Kidney (tissue), 14 donors: ENCODE data around the gene FKBP8. TPM values are rescaled to one million over a fixed set of nuclear protein-coding genes. Genes with fewer than 3 reads are reported as not detected.

Experiments
- DNase-seq, 5 donors: peaks; one replicate each; pipeline ENCODE4 v3.0.0-alpha.2; 2013 to 2020
- FAIRE-seq: peaks from 2 replicates; lab custom pipeline; 2012; peaks lifted over from hg19 to GRCh38; lab: Jason Lieb, UNC
- H3K27ac ChIP-seq, 2 donors: one replicate each; pipeline ENCODE4 v1.7.0; 2013; ENCODE audit warnings: low read depth in 2 of 2, low read length in 2 of 2, inconsistent platforms in 1 of 2
- H3K27me3 ChIP-seq: one replicate; pipeline ENCODE4 v1.7.1; 2013; ENCODE audit warnings: low read length, inconsistent platforms; ENCODE audit not compliant: control insufficient read depth, insufficient read depth
- H3K36me3 ChIP-seq, 3 donors: one replicate each; pipeline versions ENCODE4 v1.7.0 to v1.7.1; 2013; ENCODE audit warnings: low read length in 3 of 3, control low read depth in 1 of 3, inconsistent platforms in 1 of 3; ENCODE audit not compliant: insufficient read depth in 3 of 3, control insufficient read depth in 2 of 3
- H3K4me1 ChIP-seq, 3 donors: one replicate each; pipeline versions ENCODE4 v1.7.0 to v1.7.1; 2013; ENCODE audit warnings: low read length in 3 of 3, inconsistent platforms in 1 of 3, low read depth in 1 of 3; ENCODE audit not compliant: control insufficient read depth in 2 of 3, insufficient read depth in 2 of 3
- H3K4me3 ChIP-seq, 3 donors: one replicate each; pipeline versions ENCODE4 v1.7.0 to v1.8.1; 2013; ENCODE audit warnings: low read length in 3 of 3, control low read depth in 1 of 3, inconsistent platforms in 1 of 3
- H3K9ac ChIP-seq, 3 donors: one replicate each; pipeline versions ENCODE4 v1.7.0 to v1.7.1; 2013; ENCODE audit warnings: low read length in 3 of 3, control low read depth in 1 of 3, inconsistent platforms in 1 of 3
- H3K9me3 ChIP-seq, 3 donors: one replicate each; pipeline versions ENCODE4 v1.7.0 to v1.7.1; 2013; ENCODE audit warnings: low read length in 3 of 3, control low read depth in 1 of 3, inconsistent platforms in 1 of 3; ENCODE audit not compliant: control insufficient read depth in 2 of 3, insufficient read depth in 1 of 3
- CTCF ChIP-seq: IDR thresholded peaks from 3 replicates; pipeline ENCODE4 v1.5.1; 2012; ENCODE audit warnings: mild to moderate bottlenecking, moderate library complexity, borderline replicate concordance; ENCODE audit not compliant: insufficient read depth; ENCODE audit errors: extremely low read depth
- intact Hi-C: fragments of 100-400 bp; cut with DNase I; formaldehyde crosslinking; loops from one replicate; pipeline ENCODE4 v1.11.1; 2022
- polyA plus RNA-seq: library from polyadenylated mRNA; stranded (reverse); fragments of 350-450 nt; fragmentation: Illumina TruSeq; extraction: RNeasy Lipid Tissue Mini Kit (QIAGEN cat#74804); gene quantifications from one replicate; pipeline ENCODE4 v1.2.3, GENCODE V29; 2014; ENCODE audit warnings: low read depth, low replicate concordance; ENCODE audit not compliant: insufficient read depth
- total RNA-seq: library from RNA; stranded (reverse); fragmentation: NEBNext Ultra II Directional; extraction: Animal tissue kit (Norgen Biotek cat#: 25700); gene quantifications from one replicate; pipeline ENCODE4 v1.2.1, GENCODE V29; 2021
- donor health status: control.
- donor health status: control.
- donor health status: control.
- donor health status: control.
- donor health status: control.
- donor health status: DM: yes; HTN: yes; CAD: no.
- donor health status: Normal renal cell carcinoma (clear cell type).

FKBP8 gene
- total and polyA plus RNA-seq, 2 donors from 2014 or later = 207 to 314 TPM

DNA sequence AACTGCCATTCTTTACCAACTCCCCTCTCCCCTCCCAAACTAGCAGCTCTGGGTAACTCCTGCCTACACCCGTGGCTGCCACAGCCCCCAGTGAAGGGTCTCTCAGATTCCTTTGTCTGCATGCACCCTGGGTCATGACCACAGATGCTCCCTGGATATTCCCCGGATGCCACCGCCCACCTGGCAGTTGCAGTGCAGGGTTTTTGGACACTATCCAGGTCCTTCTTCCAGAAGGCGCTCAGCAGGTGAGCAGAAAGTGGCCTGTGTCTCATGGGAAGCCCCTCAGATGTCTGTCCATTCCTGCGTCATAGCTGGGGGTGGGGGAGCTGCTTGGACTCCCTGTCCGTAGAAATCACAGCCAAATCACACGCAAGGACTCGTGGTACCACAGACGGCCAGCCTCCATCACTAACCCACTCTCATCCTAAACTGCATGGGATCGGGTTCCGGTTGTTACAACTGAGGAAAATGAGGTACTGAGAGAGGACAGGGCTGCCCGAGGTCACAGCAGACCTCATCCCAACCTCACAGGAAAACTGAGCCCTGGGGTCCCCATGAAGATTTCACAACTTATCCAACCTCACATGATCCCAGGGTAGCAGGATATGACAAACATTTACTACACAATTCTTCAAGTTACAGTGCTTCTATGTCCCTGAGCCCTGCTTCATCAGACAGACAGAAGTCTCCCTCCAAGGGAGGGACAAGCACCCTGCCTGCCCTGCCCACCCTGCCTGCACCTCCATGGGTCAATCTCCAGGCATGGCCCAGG lies 60.1 kb downstream of the FKBP8 start:
- intact Hi-C loops = no loop called here
- no peak overlapping the region for H3K27ac ChIP-seq
- no peak for FAIRE-seq

More for the DNA sequence above, 60.1 kb downstream of the FKBP8 start:
- no peak for TF ChIP-seq CTCF
- Histone ChIP-seq H3K9ac (no peak overlapping the region), H3K27me3 (no peaks in the 10 kb centered on the region), H3K4me3 (no peak overlapping the region), H3K36me3 (no peaks in the 10 kb centered on the region), H3K9me3 (no peaks in the 10 kb centered on the region), H3K4me1 (peaks cover 0 to 72% (median 70%) of the 10 kb centered on the region in 3 donors)
- no peak for DNase-seq

Other genes with a start within 250 kb of the FKBP8 start
- 87.7 TPM for gene LSM4, start 220.5 kb downstream of the FKBP8 start, total RNA-seq
- gene LSM4, start 220.5 kb downstream of the FKBP8 start, polyA plus RNA-seq = 245 TPM
- gene PGPEP1, start 203.0 kb downstream of the FKBP8 start, total RNA-seq = 54.5 TPM
- 76.1 TPM for gene PGPEP1, start 203.0 kb downstream of the FKBP8 start, polyA plus RNA-seq
- 51.2 TPM for gene GDF15, start 157.4 kb downstream of the FKBP8 start, total RNA-seq
- 154 TPM for gene GDF15, start 157.4 kb downstream of the FKBP8 start, polyA plus RNA-seq
- gene LRRC25, start 146.0 kb downstream of the FKBP8 start, total RNA-seq = 13.1 TPM
- gene LRRC25, start 146.0 kb downstream of the FKBP8 start, polyA plus RNA-seq = 2.7 TPM
- gene SSBP4, start 124.2 kb downstream of the FKBP8 start, total RNA-seq = 64.9 TPM
- 74.9 TPM for gene SSBP4, start 124.2 kb downstream of the FKBP8 start, polyA plus RNA-seq
- 68.6 TPM for gene ISYNA1, start 105.4 kb downstream of the FKBP8 start, total RNA-seq
- gene ISYNA1, start 105.4 kb downstream of the FKBP8 start, polyA plus RNA-seq = 101 TPM
- gene ELL, start 21.5 kb downstream of the FKBP8 start, total RNA-seq = 25.2 TPM
- 5.7 TPM for gene ELL, start 21.5 kb downstream of the FKBP8 start, polyA plus RNA-seq
- gene KXD1, start 14.3 kb upstream of the FKBP8 start, total RNA-seq = 69.9 TPM
- 56.3 TPM for gene KXD1, start 14.3 kb upstream of the FKBP8 start, polyA plus RNA-seq
- 828 TPM for gene UBA52, start 28.3 kb upstream of the FKBP8 start, total RNA-seq
- 1,481 TPM for gene UBA52, start 28.3 kb upstream of the FKBP8 start, polyA plus RNA-seq
- 56.9 TPM for gene REX1BD, start 45.2 kb upstream of the FKBP8 start, total RNA-seq
- gene REX1BD, start 45.2 kb upstream of the FKBP8 start, polyA plus RNA-seq = 104 TPM
- gene CRLF1, start 63.2 kb upstream of the FKBP8 start, total RNA-seq = 28.9 TPM
- 6.6 TPM for gene CRLF1, start 63.2 kb upstream of the FKBP8 start, polyA plus RNA-seq
- 5.9 TPM for gene TMEM59L, start 69.3 kb upstream of the FKBP8 start, total RNA-seq
- gene TMEM59L, start 69.3 kb upstream of the FKBP8 start, polyA plus RNA-seq = 1.5 TPM
- gene KLHL26, start 93.5 kb upstream of the FKBP8 start, total RNA-seq = 16.1 TPM
- 5.6 TPM for gene KLHL26, start 93.5 kb upstream of the FKBP8 start, polyA plus RNA-seq
- gene CRTC1, start 140.1 kb upstream of the FKBP8 start, total RNA-seq = 26.8 TPM
- 10.9 TPM for gene CRTC1, start 140.1 kb upstream of the FKBP8 start, polyA plus RNA-seq
- 33.2 TPM for gene COMP, start 247.7 kb upstream of the FKBP8 start, total RNA-seq
- gene COMP, start 247.7 kb upstream of the FKBP8 start, polyA plus RNA-seq = 1.8 TPM